Lung (tissue), 12 donors: ENCODE data around the gene CD226. TPM values are rescaled to one million over a fixed set of nuclear protein-coding genes. Genes with fewer than 3 reads are reported as not detected.

Source experiments
- ATAC-seq: fragments of 200-7000 bp; cut with Tn5 transposase; one replicate; pipeline ENCODE4 v1.9.1; 2020; ENCODE audit warnings: moderate number of reproducible peaks; ENCODE audit not compliant: insufficient read depth, low FRiP score
- DNase-seq, 3 donors: peaks; one replicate each; pipeline ENCODE4 v3.0.0-alpha.2; 2013 to 2017
- H3K27ac ChIP-seq, 2 donors: one replicate each; pipeline ENCODE4 v1.5.1; 2013; ENCODE audit warnings: mild to moderate bottlenecking in 2 of 2, moderate library complexity in 2 of 2, control low read depth in 1 of 2, inconsistent platforms in 1 of 2, low read depth in 1 of 2, low read length in 1 of 2
- H3K27me3 ChIP-seq, 3 donors: one replicate each; pipeline ENCODE4 v1.5.1; 2013; ENCODE audit warnings: low read length in 2 of 3; ENCODE audit not compliant: control insufficient read depth in 3 of 3, insufficient read depth in 3 of 3
- H3K36me3 ChIP-seq, 4 donors: one replicate each; pipeline ENCODE4 v1.5.1; 2013; ENCODE audit warnings: low read length in 4 of 4, mild to moderate bottlenecking in 1 of 4, moderate library complexity in 1 of 4; ENCODE audit not compliant: control insufficient read depth in 4 of 4, insufficient read depth in 4 of 4
- H3K4me1 ChIP-seq, 5 donors: one replicate each; pipeline ENCODE4 v1.5.1; 2013; ENCODE audit warnings: low read length in 5 of 5, mild to moderate bottlenecking in 2 of 5, moderate library complexity in 1 of 5; ENCODE audit not compliant: control insufficient read depth in 5 of 5, insufficient read depth in 5 of 5
- H3K4me3 ChIP-seq: one replicate; pipeline ENCODE4 v1.5.1; 2013; ENCODE audit warnings: mild to moderate bottlenecking, control low read depth, moderate library complexity
- H3K9ac ChIP-seq, 2 donors: one replicate each; pipeline ENCODE4 v1.5.1; 2013; ENCODE audit warnings: low read length in 2 of 2, control low read depth in 1 of 2; ENCODE audit not compliant: insufficient read depth in 1 of 2
- H3K9me3 ChIP-seq, 4 donors: one replicate each; pipeline ENCODE4 v1.5.1; 2013; ENCODE audit warnings: low read length in 3 of 4, mild to moderate bottlenecking in 1 of 4, moderate library complexity in 1 of 4; ENCODE audit not compliant: control insufficient read depth in 4 of 4, insufficient read depth in 3 of 4
- CTCF ChIP-seq: IDR thresholded peaks from 2 replicates; pipeline ENCODE4 v1.5.1; 2012; ENCODE audit warnings: mild to moderate bottlenecking; ENCODE audit errors: control extremely low read depth, extremely low read depth
- WGBS, 2 donors: extraction: QIAGEN DNeasy Blood & Tissue Kit; methylation state at CpG; one replicate each; pipeline ENCODE4 v1.1.7; 2013; 5-methylcytosine and 5-hydroxymethylcytosine counted together
- polyA plus RNA-seq, 2 donors: library from polyadenylated mRNA; stranded (reverse); fragments of 200-250 nt; gene quantifications; one replicate each; pipeline ENCODE4 v1.2.1, GENCODE V29; 2013
- total RNA-seq, 2 donors: library from RNA; depleted of rRNA in 1 of 2; stranded (reverse); fragments of >200 nt in 1 of 2; gene quantifications; one replicate each; pipeline ENCODE4 v1.2.1, GENCODE V29; 2014 to 2021
- donor health status: control.
- donor health status: control.
- donor health status: Bipolar disorder and iron deficiency.
- donor health status: healthy.
- donor health status: DM: yes; HTN: yes; CAD: no.

Gene CD226
- total and polyA plus RNA-seq, 4 donors = 0.49 to 6.3 (median 2.7) TPM

GRCh38 chr18:69898241-69898861, 49.3 kb downstream of the CD226 start:
- no peaks in the 10 kb centered on the region for H3K4me1 ChIP-seq
- ATAC-seq = no peak
- no peaks in the 10 kb centered on the region for H3K36me3 ChIP-seq
- peaks cover 0 to 2% (median 0%) of the 10 kb centered on the region in 4 donors for H3K9me3 ChIP-seq
- H3K9ac ChIP-seq = no peak overlapping the region
- TF ChIP-seq CTCF = no peak
- no peak overlapping the region for H3K4me3 ChIP-seq
- no peak for DNase-seq
- no peak overlapping the region for H3K27ac ChIP-seq
- WGBS, 2 donors = 64 to 71% methylated on average over 11 of the region's 11 CpGs
- H3K27me3 ChIP-seq = no peaks in the 10 kb centered on the region

GRCh38 chr18:69897397-69898108, 50.1 kb downstream of the CD226 start:
- DNase-seq (no peak), ATAC-seq (no peak)
- no peak overlapping the region for H3K4me3 ChIP-seq
- H3K27ac ChIP-seq = no peak overlapping the region
- no peaks in the 10 kb centered on the region for H3K36me3 ChIP-seq
- H3K4me1 ChIP-seq = no peaks in the 10 kb centered on the region
- H3K9ac ChIP-seq = no peak overlapping the region
- peaks cover 0 to 2% (median 0%) of the 10 kb centered on the region in 4 donors for H3K9me3 ChIP-seq
- 72 to 77% methylated on average over 7 of the region's 7 CpGs for WGBS, 2 donors
- no peaks in the 10 kb centered on the region for H3K27me3 ChIP-seq
- no peak for TF ChIP-seq CTCF

DNA sequence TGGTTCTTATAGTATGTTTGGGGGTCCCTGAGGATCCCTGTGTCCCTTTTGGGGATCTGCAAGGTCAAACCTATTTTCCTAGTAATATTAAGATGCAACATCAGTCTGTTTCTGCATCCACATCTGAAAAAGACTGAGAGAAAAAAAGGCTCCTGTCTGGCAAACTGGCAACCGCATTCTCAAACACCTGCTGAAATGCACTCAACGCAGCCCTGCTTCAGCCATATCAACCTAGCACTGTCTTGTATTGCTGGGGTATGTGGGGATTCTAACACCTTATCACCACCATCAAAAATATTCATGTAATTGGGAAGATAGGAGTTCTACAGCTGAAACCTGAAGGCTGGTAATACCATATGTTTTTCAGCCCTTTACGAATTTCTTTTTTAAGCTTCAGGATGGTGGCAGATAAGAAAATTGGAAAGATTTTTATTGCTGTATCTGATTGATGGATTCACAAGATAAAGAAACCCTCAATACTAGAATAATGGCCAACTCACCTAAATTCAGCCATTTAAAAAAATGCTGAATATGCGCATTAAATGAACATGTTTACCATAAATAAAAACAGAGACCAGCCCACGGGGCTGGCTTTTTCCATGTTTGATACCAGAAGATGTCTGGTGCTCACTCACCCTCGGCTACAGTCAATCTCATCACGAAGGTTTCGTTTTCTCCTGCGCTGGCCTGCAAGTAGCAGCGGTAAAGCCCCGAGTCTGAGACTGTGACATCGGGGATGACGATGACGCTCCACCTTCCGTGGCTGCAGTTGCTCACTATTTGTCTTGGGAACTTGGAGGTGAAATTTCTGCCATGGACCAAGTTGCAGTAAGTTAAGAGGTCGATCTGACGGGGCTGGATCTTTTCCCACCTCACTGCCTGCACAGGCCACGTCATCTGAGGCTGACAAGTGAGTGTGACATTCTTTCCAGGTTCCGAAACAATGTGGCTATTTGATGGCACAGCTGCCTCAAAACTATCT, 52.3 kb downstream of the CD226 start:
- WGBS, 2 donors = 86 to 89% methylated on average over 19 of the region's 19 CpGs
- TF ChIP-seq CTCF = no peak
- H3K4me1 ChIP-seq = no peaks in the 10 kb centered on the region
- DNase-seq (no peak), ATAC-seq (no peak)
- no peaks in the 10 kb centered on the region for H3K27me3 ChIP-seq
- H3K27ac ChIP-seq = no peak overlapping the region
- peaks cover 0 to 2% (median 0%) of the 10 kb centered on the region in 4 donors for H3K9me3 ChIP-seq
- H3K4me3 ChIP-seq = no peak overlapping the region
- H3K9ac ChIP-seq = no peak overlapping the region
- no peaks in the 10 kb centered on the region for H3K36me3 ChIP-seq
